ENCODE data around the gene NUP210. TPM values are rescaled to one million over a fixed set of nuclear protein-coding genes. Genes with fewer than 3 reads are reported as not detected.

The NUP210 gene
- total RNA-seq, 1 experiment from 2014 or later, result 0.05 TPM

- Histone ChIP-seq H3K9me3 (replicated peaks) (peaks cover 9% of the 10 kb centered on the region), H3K36me3 (no peaks in the 10 kb centered on the region), H3K4me1 (replicated peaks) (no peaks in the 10 kb centered on the region), H3K27me3 (replicated peaks) (peaks cover 11% of the 10 kb centered on the region; the same call in 1 of the 2 replicates), H3K4me3 (no peak overlapping the region), H3K27ac (no peak overlapping the region)
- no peak for DNase-seq (ENCODE audit: low read depth in 1 of 2, low spot score in 2 of 2)
Measured at GRCh38 chr3:13281507-13282357, 138.4 kb downstream of the NUP210 start.

- DNase-seq (ENCODE audit: low read depth in 1 of 2, low spot score in 2 of 2), result no peak
- Histone ChIP-seq H3K27ac (no peak overlapping the region), H3K36me3 (no peaks in the 10 kb centered on the region), H3K4me1 (replicated peaks) (no peaks in the 10 kb centered on the region), H3K27me3 (replicated peaks) (peaks cover 11% of the 10 kb centered on the region; the same call in 1 of the 2 replicates), H3K9me3 (replicated peaks) (peaks cover 9% of the 10 kb centered on the region), H3K4me3 (no peak overlapping the region)
Measured at GRCh38 chr3:13280811-13281506, 139.2 kb downstream of the NUP210 start.

- Histone ChIP-seq H3K4me3 (no peak overlapping the region), H3K27ac (no peak overlapping the region), H3K27me3 (replicated peaks) (peaks cover 11% of the 10 kb centered on the region; the same call in 1 of the 2 replicates), H3K36me3 (no peaks in the 10 kb centered on the region), H3K4me1 (replicated peaks) (no peaks in the 10 kb centered on the region), H3K9me3 (replicated peaks) (peaks cover 9% of the 10 kb centered on the region)
- DNase-seq (ENCODE audit: low read depth in 1 of 2, low spot score in 2 of 2), result no peak
Measured at GRCh38 chr3:13280122-13280790, 139.9 kb downstream of the NUP210 start.

GRCh38 chr3:13279532-13279910 lies 140.6 kb downstream of the NUP210 start:
- no peak overlapping the region for H3K4me3 ChIP-seq

GRCh38 chr3:13278783-13279531 lies 141.2 kb downstream of the NUP210 start:
- no peaks in the 10 kb centered on the region for H3K4me1 ChIP-seq (replicated peaks)
- H3K27me3 ChIP-seq (replicated peaks), result peaks cover 11% of the 10 kb centered on the region; the same call in 1 of the 2 replicates
- no peak overlapping the region for H3K4me3 ChIP-seq
- DNase-seq (ENCODE audit: low read depth in 1 of 2, low spot score in 2 of 2), result no peak
- no peak overlapping the region for H3K27ac ChIP-seq
- peaks cover 9% of the 10 kb centered on the region for H3K9me3 ChIP-seq (replicated peaks)
- H3K36me3 ChIP-seq, result no peaks in the 10 kb centered on the region

More at GRCh38 chr3:13279532-13279910, 140.6 kb downstream of the NUP210 start:
- Histone ChIP-seq H3K9me3 (replicated peaks) (peaks cover 9% of the 10 kb centered on the region), H3K36me3 (no peaks in the 10 kb centered on the region), H3K4me1 (replicated peaks) (no peaks in the 10 kb centered on the region), H3K27me3 (replicated peaks) (peaks cover 11% of the 10 kb centered on the region; the same call in 1 of the 2 replicates), H3K27ac (no peak overlapping the region)
- no peak for DNase-seq (ENCODE audit: low read depth in 1 of 2, low spot score in 2 of 2)

- no peak for DNase-seq (ENCODE audit: low read depth in 1 of 2, low spot score in 2 of 2)
- Histone ChIP-seq H3K4me1 (replicated peaks) (no peaks in the 10 kb centered on the region), H3K4me3 (no peak overlapping the region), H3K27me3 (replicated peaks) (peaks cover 8% of the 10 kb centered on the region; the same call in 1 of the 2 replicates), H3K9me3 (replicated peaks) (0 out of 2 replicates have a peak, but pooled peaks cover 3% of the 10 kb centered on the region), H3K27ac (no peak overlapping the region), H3K36me3 (no peaks in the 10 kb centered on the region)
Measured at GRCh38 chr3:13277860-13278531, 142.1 kb downstream of the NUP210 start.

- Histone ChIP-seq H3K27me3 (replicated peaks) (peaks cover 8% of the 10 kb centered on the region; the same call in 1 of the 2 replicates), H3K36me3 (no peaks in the 10 kb centered on the region), H3K27ac (no peak overlapping the region), H3K4me1 (replicated peaks) (no peaks in the 10 kb centered on the region), H3K9me3 (replicated peaks) (0 out of 2 replicates have a peak, but pooled peaks cover 2% of the 10 kb centered on the region), H3K4me3 (no peak overlapping the region)
- DNase-seq (ENCODE audit: low read depth in 1 of 2, low spot score in 2 of 2), result no peak
Measured at GRCh38 chr3:13277196-13277813, 142.8 kb downstream of the NUP210 start.

- peaks cover 8% of the 10 kb centered on the region; the same call in 1 of the 2 replicates for H3K27me3 ChIP-seq (replicated peaks)
Measured at GRCh38 chr3:13276438-13277195, 143.5 kb downstream of the NUP210 start.

GRCh38 chr3:13275376-13276005 lies 144.6 kb downstream of the NUP210 start:
- Histone ChIP-seq H3K4me1 (replicated peaks) (no peaks in the 10 kb centered on the region), H3K4me3 (no peak overlapping the region), H3K27me3 (replicated peaks) (peaks cover 8% of the 10 kb centered on the region; the same call in 1 of the 2 replicates), H3K36me3 (no peaks in the 10 kb centered on the region), H3K9me3 (replicated peaks) (no peaks in the 10 kb centered on the region), H3K27ac (no peak overlapping the region)
- DNase-seq (ENCODE audit: low read depth in 1 of 2, low spot score in 2 of 2), result no peak

More at GRCh38 chr3:13276438-13277195, 143.5 kb downstream of the NUP210 start:
- Histone ChIP-seq H3K27ac (no peak overlapping the region), H3K4me3 (no peak overlapping the region), H3K4me1 (replicated peaks) (no peaks in the 10 kb centered on the region), H3K9me3 (replicated peaks) (no peaks in the 10 kb centered on the region), H3K36me3 (no peaks in the 10 kb centered on the region)
- no peak for DNase-seq (ENCODE audit: low read depth in 1 of 2, low spot score in 2 of 2)

GRCh38 chr3:13274551-13275332 lies 145.4 kb downstream of the NUP210 start:
- Histone ChIP-seq H3K36me3 (no peaks in the 10 kb centered on the region), H3K27me3 (replicated peaks) (peaks cover 8% of the 10 kb centered on the region; the same call in 1 of the 2 replicates), H3K4me1 (replicated peaks) (no peaks in the 10 kb centered on the region), H3K27ac (no peak overlapping the region), H3K4me3 (no peak overlapping the region), H3K9me3 (replicated peaks) (no peaks in the 10 kb centered on the region)
- DNase-seq (ENCODE audit: low read depth in 1 of 2, low spot score in 2 of 2), result no peak

- Histone ChIP-seq H3K27me3 (replicated peaks) (peaks cover 8% of the 10 kb centered on the region; the same call in 1 of the 2 replicates), H3K4me1 (replicated peaks) (no peaks in the 10 kb centered on the region), H3K27ac (no peak overlapping the region), H3K9me3 (replicated peaks) (no peaks in the 10 kb centered on the region), H3K4me3 (no peak overlapping the region), H3K36me3 (no peaks in the 10 kb centered on the region)
- no peak for DNase-seq (ENCODE audit: low read depth in 1 of 2, low spot score in 2 of 2)
Measured at GRCh38 chr3:13274125-13274524, 146.0 kb downstream of the NUP210 start.
